Sciatic nerve (tissue), 2 donors: Measurements from ENCODE around the gene NR4A2. TPM values are rescaled to one million over a fixed set of nuclear protein-coding genes. Genes with fewer than 3 reads are reported as not detected.

Source experiments
- ATAC-seq: fragments of 200-7000 bp; cut with Tn5 transposase; one replicate; pipeline ENCODE4 v1.9.1; 2020; ENCODE audit warnings: mild to moderate bottlenecking, moderate library complexity
- DNase-seq: peaks from one replicate; pipeline ENCODE4 v3.0.0-alpha.2; 2020; ENCODE audit warnings: low spot score
- intact Hi-C: fragments of 100-400 bp; cut with DNase I; formaldehyde crosslinking; loops from one replicate; pipeline ENCODE4 v1.14.2; 2022
- total RNA-seq: library from RNA; stranded (reverse); fragmentation: NEBNext Ultra II Directional; extraction: Animal tissue kit (Norgen Biotek cat#: 25700); gene quantifications from one replicate; pipeline ENCODE4 v1.2.1, GENCODE V29; 2021
- donor health status: DM: no; HTN: no; CAD: no.
- donor health status: DM: no; HTN: no; CAD: no.

The NR4A2 gene
- total RNA-seq, 1 donor from 2014 or later, result 62.1 TPM

GRCh38 chr2:156341452-156342253, 9.1 kb upstream of the NR4A2 start:
- intact Hi-C loops, result loop anchor here (5.0 kb wide), 1 partner anchor 61 kb away; no protein-coding TSS in a partner anchor
- ATAC-seq, result peak; percentile 94
- peak; percentile 97 for DNase-seq

- DNase-seq (peak; percentile 61), ATAC-seq (no peak)
- intact Hi-C loops, result loop anchor here (5.0 kb wide), 1 partner anchor 61 kb away; no protein-coding TSS in a partner anchor
Observed at GRCh38 chr2:156340804-156341451, 8.4 kb upstream of the NR4A2 start.

- DNase-seq, result no peak
- intact Hi-C loops, result loop anchor here (5.0 kb wide), 1 partner anchor 62 kb away; no protein-coding TSS in a partner anchor
Observed at GRCh38 chr2:156340377-156340776, 7.9 kb upstream of the NR4A2 start.

GRCh38 chr2:156339865-156340264, 7.3 kb upstream of the NR4A2 start:
- intact Hi-C loops, result loop anchor here (5.0 kb wide), 1 partner anchor 62 kb away; no protein-coding TSS in a partner anchor
- ATAC-seq, result no peak
- DNase-seq, result no peak

More at GRCh38 chr2:156340377-156340776, 7.9 kb upstream of the NR4A2 start:
- no peak for ATAC-seq

- intact Hi-C loops, result no loop called here
- DNase-seq, result peak; percentile 62
- ATAC-seq, result no peak
Observed at GRCh38 chr2:156339110-156339847, 6.8 kb upstream of the NR4A2 start.

GRCh38 chr2:156338578-156338977, 6.1 kb upstream of the NR4A2 start:
- ATAC-seq (no peak), DNase-seq (no peak)
- intact Hi-C loops, result no loop called here

GRCh38 chr2:156334496-156335478, 2.3 kb upstream of the NR4A2 start:
- intact Hi-C loops, result no loop called here
- ATAC-seq, result peak; percentile 89
- peak; percentile 97 for DNase-seq

GRCh38 chr2:156333951-156334495, 1.5 kb upstream of the NR4A2 start:
- DNase-seq (peak; percentile 89), ATAC-seq (peak; percentile 38)
- intact Hi-C loops, result no loop called here

GRCh38 chr2:156333274-156333950, 891 bp upstream of the NR4A2 start:
- ATAC-seq (no peak), DNase-seq (no peak)
- intact Hi-C loops, result no loop called here

- intact Hi-C loops, result no loop called here
- DNase-seq (no peak), ATAC-seq (no peak)
Observed at GRCh38 chr2:156332284-156332533, 312 bp downstream of the NR4A2 start.

- DNase-seq (peak; percentile 78), ATAC-seq (peak; percentile 38)
- intact Hi-C loops, result no loop called here
Observed at GRCh38 chr2:156331572-156332283, 793 bp downstream of the NR4A2 start.

GRCh38 chr2:156329927-156330726, 2.4 kb downstream of the NR4A2 start:
- DNase-seq (peak; percentile 57), ATAC-seq (no peak)
- intact Hi-C loops, result no loop called here

- intact Hi-C loops, result no loop called here
- DNase-seq (peak; percentile 68), ATAC-seq (no peak)
Observed at GRCh38 chr2:156329031-156329926, 3.2 kb downstream of the NR4A2 start.

GRCh38 chr2:156327835-156328695, 4.5 kb downstream of the NR4A2 start:
- intact Hi-C loops, result no loop called here
- no peak for DNase-seq

More at GRCh38 chr2:156327835-156328695, 4.5 kb downstream of the NR4A2 start:
- no peak for ATAC-seq
